Activated CD4-positive, alpha-beta T cell treated with anti-CD3 and anti-CD28 coated beads for 24 hours (primary cell): Measurements from ENCODE around the gene NCAM2.
"Not testable (repeated sequence)": the region's sequence is repeated elsewhere in the genome, so short reads cannot be mapped to it uniquely, and the experiment has no call there.

Source experiments
- DNase-seq, 2 donors: peaks; one replicate each; pipeline ENCODE4 v3.0.0-alpha.2; 2020; ENCODE audit warnings: low read depth in 2 of 2

The NCAM2 gene

GRCh38 chr21:21103692-21104091 is 105.5 kb downstream of the NCAM2 start:
- DNase-seq: no peak

- DNase-seq: no peak
Measured at GRCh38 chr21:21109736-21110135, 111.5 kb downstream of the NCAM2 start.

GRCh38 chr21:21111309-21111920 is 113.2 kb downstream of the NCAM2 start:
- DNase-seq: no peak

- DNase-seq: no peak
Measured at GRCh38 chr21:21114461-21114860, 116.3 kb downstream of the NCAM2 start.

- DNase-seq: no peak
Measured at GRCh38 chr21:21119091-21119490, 120.9 kb downstream of the NCAM2 start.

- DNase-seq: no peak
Measured at GRCh38 chr21:21122680-21123079, 124.5 kb downstream of the NCAM2 start.

- no peak for DNase-seq
Measured at GRCh38 chr21:21132390-21132789, 134.2 kb downstream of the NCAM2 start.

- no peak for DNase-seq
Measured at GRCh38 chr21:21137986-21138385, 139.8 kb downstream of the NCAM2 start.

GRCh38 chr21:21146587-21147373 is 148.6 kb downstream of the NCAM2 start:
- DNase-seq: no peak

- no peak for DNase-seq
Measured at GRCh38 chr21:21147374-21147745, 149.2 kb downstream of the NCAM2 start.

- no peak for DNase-seq
Measured at GRCh38 chr21:21148009-21148408, 149.8 kb downstream of the NCAM2 start.

- DNase-seq: no peak
Measured at GRCh38 chr21:21148514-21148913, 150.3 kb downstream of the NCAM2 start.

GRCh38 chr21:21149445-21149844 is 151.2 kb downstream of the NCAM2 start:
- DNase-seq: not testable (repeated sequence)

- DNase-seq: no peak
Measured at GRCh38 chr21:21151231-21151630, 153.0 kb downstream of the NCAM2 start.

GRCh38 chr21:21156397-21156796 is 158.2 kb downstream of the NCAM2 start:
- DNase-seq: no peak

- no peak for DNase-seq
Measured at GRCh38 chr21:21156957-21157356, 158.7 kb downstream of the NCAM2 start.

- DNase-seq: no peak
Measured at GRCh38 chr21:21158376-21158918, 160.2 kb downstream of the NCAM2 start.

GRCh38 chr21:21159253-21159899 is 161.2 kb downstream of the NCAM2 start:
- no peak for DNase-seq

- no peak for DNase-seq
Measured at GRCh38 chr21:21162786-21163185, 164.6 kb downstream of the NCAM2 start.

GRCh38 chr21:21163904-21164303 is 165.7 kb downstream of the NCAM2 start:
- peak; percentile 2 to 27 for DNase-seq

- no peak for DNase-seq
Measured at GRCh38 chr21:21165063-21165645, 166.9 kb downstream of the NCAM2 start.

GRCh38 chr21:21174676-21175075 is 176.5 kb downstream of the NCAM2 start:
- no peak for DNase-seq
